Ovary (tissue), 9 donors: ENCODE measurements around the gene MRPL44. TPM values are rescaled to one million over a fixed set of nuclear protein-coding genes. Genes with fewer than 3 reads are reported as not detected.

ENCODE experiments used
- DNase-seq, 5 donors: peaks; one replicate each; pipeline ENCODE4 v3.0.0-alpha.2; 2019 to 2020
- H3K27ac ChIP-seq, 2 donors: fragments of 200-600 bp; one replicate each; pipeline versions ENCODE4 v1.5.1 to v1.8.0; 2019 to 2022
- H3K27me3 ChIP-seq: fragments of 200-600 bp; one replicate; pipeline ENCODE4 v1.8.0; 2022
- H3K36me3 ChIP-seq: fragments of 200-600 bp; sonication (generic); one replicate; pipeline ENCODE4 v1.5.1; 2019
- H3K4me1 ChIP-seq: one replicate; pipeline ENCODE4 v1.8.1; 2013; ENCODE audit warnings: mild to moderate bottlenecking, moderate library complexity; ENCODE audit not compliant: insufficient read depth
- H3K4me3 ChIP-seq: fragments of 200-600 bp; sonication (generic); one replicate; pipeline ENCODE4 v1.5.1; 2017
- H3K9me3 ChIP-seq, 2 donors: fragments of 200-600 bp in 1 of 2; sonication (generic) in 1 of 2; one replicate each; pipeline versions ENCODE4 v1.5.1 to v1.8.1; 2013 to 2019; ENCODE audit warnings: mild to moderate bottlenecking in 1 of 2, moderate library complexity in 1 of 2
- CTCF ChIP-seq, 3 donors: fragments of 450-650 bp in 2 of 3; fragments of 200-600 bp in 1 of 3; IDR thresholded peaks; one replicate each; pipeline versions ENCODE4 v1.5.1 to v1.8.0; 2016 to 2022; ENCODE audit warnings: antibody characterized with exemption in 3 of 3, mild to moderate bottlenecking in 1 of 3
- EP300 ChIP-seq: sonication (generic); formaldehyde crosslinking; IDR thresholded peaks from one replicate; pipeline ENCODE4 v1.6.1; 2017; ENCODE audit warnings: antibody characterized with exemption
- POLR2A ChIP-seq: fragments of 450-650 bp; IDR thresholded peaks from one replicate; pipeline ENCODE4 v1.6.1; 2017; ENCODE audit warnings: antibody characterized with exemption, mild to moderate bottlenecking, moderate library complexity
- WGBS, 3 donors: extraction: QIAGEN DNeasy Blood & Tissue Kit in 1 of 3; methylation state at CpG; one replicate each; pipeline versions ENCODE4 v1.1.5 to v1.1.7; 2013 to 2017; 5-methylcytosine and 5-hydroxymethylcytosine counted together
- intact Hi-C, 4 donors: fragments of 100-400 bp; cut with DNase I; formaldehyde crosslinking; loops; one replicate each; pipeline versions ENCODE4 v1.11.0 to v1.15.1; 2022 to 2023
- polyA plus RNA-seq, 2 donors: library from polyadenylated mRNA; stranded (reverse); fragments of 200-250 nt in 1 of 2; fragments of 350-450 nt in 1 of 2; fragmentation: Illumina TruSeq in 1 of 2; extraction: RNeasy Lipid Tissue Mini Kit (QIAGEN cat#74804) in 1 of 2; gene quantifications; one replicate each; pipeline ENCODE4 v1.2.3, GENCODE V29; 2013 to 2014
- total RNA-seq, 7 donors: library from RNA; depleted of rRNA in 2 of 7; stranded (reverse); fragments of >200 nt in 2 of 7; fragmentation: NEBNext Ultra II Directional in 3 of 7; extraction: Animal tissue kit (Norgen Biotek cat#: 25700) in 3 of 7; gene quantifications; one replicate each; pipeline versions ENCODE4 v1.1.0 to v1.2.4, GENCODE V29; 2016 to 2023
- donor health status: DM: no; HTN: no; CAD: no; lungs with moderate emphysema.
- donor health status: DM: no; HTN: no; CAD: no.
- donor health status: Bipolar disorder and iron deficiency.
- donor health status: DM: yes; HTN: yes; CAD: no.
- donor health status: DM: no; HTN: no; CAD: no.
- donor health status: DM: yes; HTN: yes; CAD: no.

The MRPL44 gene
- total and polyA plus RNA-seq, 9 donors, result 12.6 to 28.3 (median 17.5) TPM

GRCh38 chr2:223920109-223920508 lies 37.2 kb upstream of the MRPL44 start:
- Histone ChIP-seq H3K4me1 (no peaks in the 10 kb centered on the region), H3K27ac (no peak overlapping the region), H3K27me3 (no peaks in the 10 kb centered on the region), H3K4me3 (no peak overlapping the region), H3K9me3 (no peaks in the 10 kb centered on the region), H3K36me3 (no peaks in the 10 kb centered on the region)
- TF ChIP-seq POLR2A, result no peak
- no peak for TF ChIP-seq EP300
- no peak for TF ChIP-seq CTCF (IDR thresholded peaks at IDR 0.05)
- no peak for DNase-seq
- intact Hi-C loops, result no loop called here
- 93 to 98% (median 97%) methylated on average over 4 of the region's 4 CpGs for whole genome bisulfite sequencing, 3 donors

GRCh38 chr2:223921204-223921603 lies 36.1 kb upstream of the MRPL44 start:
- Histone ChIP-seq H3K4me3 (no peak overlapping the region), H3K9me3 (no peaks in the 10 kb centered on the region), H3K36me3 (no peaks in the 10 kb centered on the region), H3K4me1 (no peaks in the 10 kb centered on the region), H3K27ac (no peak overlapping the region), H3K27me3 (no peaks in the 10 kb centered on the region)
- TF ChIP-seq CTCF (IDR thresholded peaks at IDR 0.05) (no peak), EP300 (no peak), POLR2A (no peak)
- intact Hi-C loops, result no loop called here
- DNase-seq, result no peak

GRCh38 chr2:223922308-223922707 lies 35.0 kb upstream of the MRPL44 start:
- WGBS, 3 donors, result 73 to 78% (median 74%) methylated on average over 3 of the region's 3 CpGs
- no peak for TF ChIP-seq EP300
- TF ChIP-seq POLR2A, result no peak
- TF ChIP-seq CTCF (IDR thresholded peaks at IDR 0.05), result no peak
- Histone ChIP-seq H3K4me3 (no peak overlapping the region), H3K27me3 (no peaks in the 10 kb centered on the region), H3K36me3 (no peaks in the 10 kb centered on the region), H3K4me1 (no peaks in the 10 kb centered on the region), H3K27ac (no peak overlapping the region), H3K9me3 (no peaks in the 10 kb centered on the region)
- intact Hi-C loops, result no loop called here
- no peak for DNase-seq

- H3K9me3 ChIP-seq, result no peaks in the 10 kb centered on the region
- no peak overlapping the region for H3K27ac ChIP-seq
- H3K36me3 ChIP-seq, result no peaks in the 10 kb centered on the region
- intact Hi-C loops, result no loop called here
- DNase-seq, result no peak
- no peaks in the 10 kb centered on the region for H3K4me1 ChIP-seq
- H3K27me3 ChIP-seq, result no peaks in the 10 kb centered on the region
- no peak overlapping the region for H3K4me3 ChIP-seq
- 52 to 55% (median 54%) methylated on average over 2 of the region's 2 CpGs for WGBS, 3 donors
- TF ChIP-seq EP300 (no peak), POLR2A (no peak), CTCF (IDR thresholded peaks at IDR 0.05) (no peak)
These were observed 33.3 kb upstream of the MRPL44 start for GRCh38 chr2:223923976-223924375.

GRCh38 chr2:223925106-223925505 lies 32.2 kb upstream of the MRPL44 start:
- Histone ChIP-seq H3K9me3 (no peaks in the 10 kb centered on the region), H3K4me1 (peaks cover under 1% of the 10 kb centered on the region), H3K4me3 (no peak overlapping the region), H3K36me3 (no peaks in the 10 kb centered on the region), H3K27ac (no peak overlapping the region), H3K27me3 (no peaks in the 10 kb centered on the region)
- no peak for TF ChIP-seq POLR2A
- TF ChIP-seq EP300, result no peak
- TF ChIP-seq CTCF (IDR thresholded peaks at IDR 0.05), result no peak
- intact Hi-C loops, result no loop called here
- DNase-seq, result no peak
- 92 to 96% (median 94%) methylated on average over 3 of the region's 3 CpGs for WGBS, 3 donors
